Osteoblast (primary cell): Measurements from ENCODE around the gene TTC39A. TPM values are rescaled to one million over a fixed set of nuclear protein-coding genes. Genes with fewer than 3 reads are reported as not detected.
A peak's percentile ranks its signal among the peaks of the same experiment; 100 is the strongest.

Experiments used
- DNase-seq: peaks from one replicate; pipeline ENCODE4 v3.0.0; 2011; ENCODE audit warnings: low spot score, mixed read lengths; ENCODE audit not compliant: insufficient read length; ENCODE audit errors: missing footprints
- H2AFZ ChIP-seq: 2 replicates; pipeline ENCODE4 v1.6.0; 2011; ENCODE audit warnings: mild to moderate bottlenecking, low read length
- H3K27ac ChIP-seq: 2 replicates; pipeline ENCODE4 v1.5.1; 2011; ENCODE audit warnings: mild to moderate bottlenecking, low read depth, low read length, moderate library complexity
- H3K27me3 ChIP-seq: 2 replicates; pipeline ENCODE4 v1.6.0; 2012; ENCODE audit warnings: mild to moderate bottlenecking, control low read depth, inconsistent platforms, low read length, moderate library complexity; ENCODE audit not compliant: insufficient read depth
- H3K36me3 ChIP-seq: 2 replicates; pipeline ENCODE4 v1.5.1; 2011; ENCODE audit warnings: mild to moderate bottlenecking, low read length, control low read depth, moderate library complexity; ENCODE audit not compliant: insufficient read depth
- H3K4me1 ChIP-seq: 2 replicates; pipeline ENCODE4 v1.5.1; 2011; ENCODE audit warnings: mild to moderate bottlenecking, low read length, control low read depth, moderate library complexity; ENCODE audit not compliant: insufficient read depth
- H3K4me2 ChIP-seq: 2 replicates; pipeline ENCODE4 v1.6.0; 2011; ENCODE audit warnings: mild to moderate bottlenecking, low read length; ENCODE audit not compliant: insufficient read depth
- H3K4me3 ChIP-seq: fragments of 200-600 bp; sonication (generic); 3 replicates; pipeline ENCODE4 v1.5.1; 2012; ENCODE audit warnings: mild to moderate bottlenecking, low read length, inconsistent platforms; ENCODE audit not compliant: insufficient read depth
- H3K79me2 ChIP-seq: 2 replicates; pipeline ENCODE4 v1.6.0; 2012; ENCODE audit warnings: mild to moderate bottlenecking, low read length, control low read depth, inconsistent platforms; ENCODE audit not compliant: insufficient read depth
- H3K9me3 ChIP-seq: 2 replicates; pipeline ENCODE4 v1.5.1; 2011; ENCODE audit warnings: low read depth, low read length, control low read depth
- H4K20me1 ChIP-seq: 2 replicates; pipeline ENCODE4 v1.6.0; 2012; ENCODE audit warnings: mild to moderate bottlenecking, low read length, control low read depth; ENCODE audit not compliant: insufficient read depth
- total RNA-seq: library from RNA; depleted of rRNA; stranded (reverse); fragments of >200 nt; gene quantifications from 2 replicates; pipeline ENCODE4 v1.2.3, GENCODE V29; 2012
- TF ChIP-seq, protein P1 (sequence below): IDR thresholded peaks from 2 replicates; pipeline ENCODE4 v1.5.1; 2011; ENCODE audit warnings: mild to moderate bottlenecking, low read depth, low read length, moderate library complexity; ENCODE audit errors: extremely low read depth

The TTC39A gene
- total RNA-seq, 1 donor, result 0.72 TPM

DNA sequence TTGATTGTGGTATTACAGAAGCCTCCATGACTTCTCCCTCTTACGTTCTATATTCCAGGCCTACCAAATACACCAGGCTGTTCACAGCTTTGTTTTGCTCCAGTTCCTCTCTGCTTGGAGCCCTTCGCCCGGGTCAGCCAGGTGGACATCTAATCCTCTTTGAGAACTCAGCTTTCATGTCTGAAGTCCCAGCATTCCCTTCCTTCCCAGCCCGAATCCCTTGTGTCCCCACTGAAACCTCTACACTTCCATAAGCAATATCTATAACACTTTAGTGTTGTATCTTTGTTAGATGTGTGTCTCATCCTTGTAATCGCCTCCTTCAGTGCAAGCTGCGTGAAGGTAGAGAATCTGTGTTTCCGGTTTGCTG is 92.3 kb downstream of the TTC39A start:
- H4K20me1 ChIP-seq, result peaks cover 46% of the 10 kb centered on the region
- H3K4me2 ChIP-seq, result peak overlapping the region; percentile 94
- peak; percentile 5 for DNase-seq
- H3K27me3 ChIP-seq, result no peaks in the 10 kb centered on the region
- peak overlapping the region; percentile 99 for H3K4me3 ChIP-seq
- no peaks in the 10 kb centered on the region for H3K36me3 ChIP-seq
- no peaks in the 10 kb centered on the region for H3K9me3 ChIP-seq
- H3K4me1 ChIP-seq, result peaks cover 23% of the 10 kb centered on the region
- TF ChIP-seq, protein P1, sequence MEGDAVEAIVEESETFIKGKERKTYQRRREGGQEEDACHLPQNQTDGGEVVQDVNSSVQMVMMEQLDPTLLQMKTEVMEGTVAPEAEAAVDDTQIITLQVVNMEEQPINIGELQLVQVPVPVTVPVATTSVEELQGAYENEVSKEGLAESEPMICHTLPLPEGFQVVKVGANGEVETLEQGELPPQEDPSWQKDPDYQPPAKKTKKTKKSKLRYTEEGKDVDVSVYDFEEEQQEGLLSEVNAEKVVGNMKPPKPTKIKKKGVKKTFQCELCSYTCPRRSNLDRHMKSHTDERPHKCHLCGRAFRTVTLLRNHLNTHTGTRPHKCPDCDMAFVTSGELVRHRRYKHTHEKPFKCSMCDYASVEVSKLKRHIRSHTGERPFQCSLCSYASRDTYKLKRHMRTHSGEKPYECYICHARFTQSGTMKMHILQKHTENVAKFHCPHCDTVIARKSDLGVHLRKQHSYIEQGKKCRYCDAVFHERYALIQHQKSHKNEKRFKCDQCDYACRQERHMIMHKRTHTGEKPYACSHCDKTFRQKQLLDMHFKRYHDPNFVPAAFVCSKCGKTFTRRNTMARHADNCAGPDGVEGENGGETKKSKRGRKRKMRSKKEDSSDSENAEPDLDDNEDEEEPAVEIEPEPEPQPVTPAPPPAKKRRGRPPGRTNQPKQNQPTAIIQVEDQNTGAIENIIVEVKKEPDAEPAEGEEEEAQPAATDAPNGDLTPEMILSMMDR, result no peak
- H3K27ac ChIP-seq, result peak overlapping the region; percentile 96
- peaks cover 73% of the 10 kb centered on the region for H3K79me2 ChIP-seq
- H2AFZ ChIP-seq, result peak overlapping the region; percentile 21

DNA sequence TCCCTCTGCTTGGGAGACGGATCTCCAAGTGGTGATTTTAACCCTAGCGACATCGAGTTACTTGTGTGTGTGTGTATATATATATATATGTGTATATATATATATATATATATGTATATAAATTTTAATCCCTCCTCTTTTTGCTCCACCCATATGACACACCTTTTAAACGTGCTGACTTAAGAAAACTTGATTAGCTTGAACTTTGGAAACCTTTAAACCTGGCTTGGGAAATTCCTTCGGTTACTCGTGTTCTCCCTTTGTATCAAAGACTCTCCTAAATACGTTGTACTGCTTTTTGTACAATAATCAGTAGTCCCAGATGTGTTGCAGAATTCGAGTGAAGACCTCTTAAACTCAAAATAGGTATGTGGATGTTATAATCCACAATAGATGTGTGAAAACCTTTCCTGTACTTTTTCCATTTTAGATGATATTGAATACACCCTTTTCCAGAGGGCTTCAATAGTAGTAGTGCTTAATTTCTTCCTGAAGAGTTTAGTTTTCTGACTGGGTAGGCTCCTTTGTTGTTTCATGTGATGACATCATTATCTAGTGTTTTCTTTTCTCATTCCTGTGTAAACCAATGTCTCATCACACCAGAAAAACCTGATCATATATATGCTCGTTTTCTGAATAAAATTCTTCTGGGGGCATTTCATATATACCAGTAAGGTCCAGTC is 92.9 kb downstream of the TTC39A start:
- H3K27ac ChIP-seq, result peak overlapping the region; percentile 96
- H2AFZ ChIP-seq, result peak overlapping the region; percentile 87

More for the DNA sequence above, 92.9 kb downstream of the TTC39A start:
- Histone ChIP-seq H3K4me1 (peaks cover 23% of the 10 kb centered on the region), H3K27me3 (no peaks in the 10 kb centered on the region), H3K79me2 (peaks cover 68% of the 10 kb centered on the region), H3K4me3 (peak overlapping the region; percentile 99), H4K20me1 (peaks cover 45% of the 10 kb centered on the region), H3K9me3 (no peaks in the 10 kb centered on the region), H3K4me2 (peak overlapping the region; percentile 94), H3K36me3 (no peaks in the 10 kb centered on the region)
- DNase-seq, result peak; percentile 83
- TF ChIP-seq, protein P1, result no peak

Other genes with a start within 250 kb of the TTC39A start
- gene C1orf185, start 228.3 kb downstream of the TTC39A start, total RNA-seq, result not detected in 2 replicates
- 189 and 199 TPM in 2 replicates for gene RNF11, start 94.3 kb downstream of the TTC39A start, total RNA-seq
- 79.9 and 82.2 TPM in 2 replicates for gene EPS15, start 188.7 kb upstream of the TTC39A start, total RNA-seq